Omental fat pad (tissue), 4 donors: Measurements from ENCODE around the gene RAP2A. TPM values are rescaled to one million over a fixed set of nuclear protein-coding genes. Genes with fewer than 3 reads are reported as not detected.

Experiments used
- ATAC-seq: fragments of 150-250 bp; one replicate; pipeline ENCODE4 v1.9.1; 2016; ENCODE audit warnings: mild to moderate bottlenecking, moderate library complexity; ENCODE audit not compliant: low FRiP score
- DNase-seq: peaks from one replicate; pipeline ENCODE4 v3.0.0-alpha.2; 2019; ENCODE audit warnings: low spot score
- total RNA-seq, 4 donors: library from RNA; depleted of rRNA; stranded (reverse); fragments of >200 nt; gene quantifications; one replicate each; pipeline ENCODE4 v1.1.0, GENCODE V29; 2016
- TF ChIP-seq, protein P1 (sequence below), 3 donors: fragments of 450-650 bp; IDR thresholded peaks; one replicate each; pipeline ENCODE4 v1.5.1; 2016 to 2017; ENCODE audit warnings: antibody characterized with exemption in 3 of 3, mild to moderate bottlenecking in 3 of 3, moderate library complexity in 2 of 3

Gene RAP2A
- total RNA-seq, 4 donors from 2014 or later = 18.2 to 42.9 (median 29.6) TPM

DNA sequence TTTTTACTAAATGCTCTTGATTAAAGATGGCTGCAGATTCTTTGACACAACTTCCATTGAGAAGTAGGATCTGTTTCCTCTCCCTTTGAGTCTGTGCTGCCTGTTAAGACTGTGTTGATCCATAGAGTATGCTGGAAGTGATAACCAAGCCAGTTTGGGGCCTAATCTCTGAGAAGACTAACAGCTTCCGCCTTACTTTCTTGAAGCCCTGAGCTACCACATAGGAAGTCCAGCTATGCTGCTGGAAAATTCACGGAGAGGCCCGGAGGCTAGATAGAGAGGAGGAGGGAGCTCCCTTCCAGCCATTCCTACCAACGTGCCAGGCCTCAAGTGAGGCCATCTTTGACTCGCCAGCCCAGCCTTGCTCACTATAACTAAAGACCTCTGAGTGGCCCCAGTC lies 12.5 kb downstream of the RAP2A start:
- DNase-seq (no peak), ATAC-seq (no peak)
- TF ChIP-seq, protein P1, sequence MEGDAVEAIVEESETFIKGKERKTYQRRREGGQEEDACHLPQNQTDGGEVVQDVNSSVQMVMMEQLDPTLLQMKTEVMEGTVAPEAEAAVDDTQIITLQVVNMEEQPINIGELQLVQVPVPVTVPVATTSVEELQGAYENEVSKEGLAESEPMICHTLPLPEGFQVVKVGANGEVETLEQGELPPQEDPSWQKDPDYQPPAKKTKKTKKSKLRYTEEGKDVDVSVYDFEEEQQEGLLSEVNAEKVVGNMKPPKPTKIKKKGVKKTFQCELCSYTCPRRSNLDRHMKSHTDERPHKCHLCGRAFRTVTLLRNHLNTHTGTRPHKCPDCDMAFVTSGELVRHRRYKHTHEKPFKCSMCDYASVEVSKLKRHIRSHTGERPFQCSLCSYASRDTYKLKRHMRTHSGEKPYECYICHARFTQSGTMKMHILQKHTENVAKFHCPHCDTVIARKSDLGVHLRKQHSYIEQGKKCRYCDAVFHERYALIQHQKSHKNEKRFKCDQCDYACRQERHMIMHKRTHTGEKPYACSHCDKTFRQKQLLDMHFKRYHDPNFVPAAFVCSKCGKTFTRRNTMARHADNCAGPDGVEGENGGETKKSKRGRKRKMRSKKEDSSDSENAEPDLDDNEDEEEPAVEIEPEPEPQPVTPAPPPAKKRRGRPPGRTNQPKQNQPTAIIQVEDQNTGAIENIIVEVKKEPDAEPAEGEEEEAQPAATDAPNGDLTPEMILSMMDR (IDR thresholded peaks at IDR 0.05) = no peak

DNA sequence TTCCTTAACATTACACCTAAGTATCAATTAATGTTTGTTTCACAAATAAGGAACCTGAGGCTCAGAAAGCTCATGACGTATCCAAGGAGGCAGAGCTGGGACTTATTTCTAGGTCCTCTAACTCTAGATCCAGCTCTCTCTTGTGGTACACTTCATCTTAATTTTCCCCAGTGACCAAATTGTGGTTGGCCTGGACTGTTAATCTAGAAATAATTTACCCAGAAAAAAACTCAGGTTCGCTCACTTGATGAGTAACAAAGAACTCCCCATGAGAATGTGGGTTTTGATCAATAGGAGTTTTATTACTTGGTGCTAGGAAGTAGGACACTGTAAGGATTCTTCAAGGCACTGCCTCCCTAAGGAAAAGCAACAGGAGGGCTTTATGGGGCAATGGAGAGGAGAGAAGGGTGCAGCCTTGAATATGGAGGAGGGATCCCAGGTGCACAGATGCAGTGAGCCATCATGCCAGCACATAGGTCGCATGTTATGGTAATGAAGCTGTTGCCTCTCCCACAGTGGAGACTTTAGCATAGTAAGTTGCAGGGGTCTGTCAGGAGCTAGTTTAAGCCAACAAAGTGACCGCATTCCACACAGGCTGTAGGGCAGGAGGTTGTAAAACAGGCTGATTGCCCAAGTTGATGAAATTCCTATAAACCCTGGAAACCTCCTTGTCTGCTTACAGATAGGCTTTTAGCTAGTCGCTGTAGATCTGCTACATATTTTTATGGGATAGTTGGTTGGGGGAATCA lies 14.7 kb downstream of the RAP2A start:
- TF ChIP-seq, protein P1 (IDR thresholded peaks at IDR 0.05) = no peak
- ATAC-seq = no peak

DNA sequence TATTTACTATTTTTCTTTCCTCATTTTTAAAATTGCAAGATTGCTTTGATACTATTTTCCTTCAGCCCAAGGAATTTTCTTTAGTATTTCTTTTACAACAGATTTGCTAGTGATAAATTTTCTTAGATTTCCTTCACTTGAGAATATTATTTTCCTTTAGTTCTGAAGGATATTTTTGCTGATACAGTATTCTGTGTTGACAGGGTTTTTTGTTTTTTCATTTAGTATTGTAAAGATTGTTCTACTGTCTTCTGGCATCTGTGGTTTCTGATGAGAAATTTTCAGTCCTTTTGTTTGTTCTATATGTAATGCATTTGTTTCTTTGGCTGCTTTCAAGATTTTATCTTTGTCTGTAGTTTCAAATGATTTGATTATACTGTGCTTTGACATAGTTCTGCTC lies 20.7 kb downstream of the RAP2A start:
- TF ChIP-seq, protein P1 (IDR thresholded peaks at IDR 0.05) = no peak
- no peak for ATAC-seq
- no peak for DNase-seq

More for the DNA sequence above, 14.7 kb downstream of the RAP2A start:
- no peak for DNase-seq

DNA sequence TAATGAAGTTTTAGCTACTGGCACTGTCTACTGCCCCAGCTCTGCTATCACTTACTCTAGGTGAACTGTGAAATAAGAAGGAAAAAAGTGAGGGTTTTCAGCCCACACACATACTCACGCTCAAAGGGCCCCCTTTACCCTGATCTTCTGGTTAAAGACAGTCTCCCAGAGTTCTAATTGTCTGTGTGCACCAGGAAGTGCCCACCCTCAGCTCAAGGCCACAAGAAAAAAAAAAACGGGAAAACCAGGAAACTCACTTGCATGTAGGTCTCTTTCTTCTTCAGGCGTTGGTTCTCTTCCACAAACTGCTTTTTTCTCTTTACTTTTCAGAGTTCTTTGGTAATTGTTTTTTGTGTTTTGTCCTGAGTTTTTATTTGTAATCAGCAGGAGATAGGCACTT lies 22.1 kb downstream of the RAP2A start:
- TF ChIP-seq, protein P1 (IDR thresholded peaks at IDR 0.05) = no peak
- no peak for ATAC-seq

DNA sequence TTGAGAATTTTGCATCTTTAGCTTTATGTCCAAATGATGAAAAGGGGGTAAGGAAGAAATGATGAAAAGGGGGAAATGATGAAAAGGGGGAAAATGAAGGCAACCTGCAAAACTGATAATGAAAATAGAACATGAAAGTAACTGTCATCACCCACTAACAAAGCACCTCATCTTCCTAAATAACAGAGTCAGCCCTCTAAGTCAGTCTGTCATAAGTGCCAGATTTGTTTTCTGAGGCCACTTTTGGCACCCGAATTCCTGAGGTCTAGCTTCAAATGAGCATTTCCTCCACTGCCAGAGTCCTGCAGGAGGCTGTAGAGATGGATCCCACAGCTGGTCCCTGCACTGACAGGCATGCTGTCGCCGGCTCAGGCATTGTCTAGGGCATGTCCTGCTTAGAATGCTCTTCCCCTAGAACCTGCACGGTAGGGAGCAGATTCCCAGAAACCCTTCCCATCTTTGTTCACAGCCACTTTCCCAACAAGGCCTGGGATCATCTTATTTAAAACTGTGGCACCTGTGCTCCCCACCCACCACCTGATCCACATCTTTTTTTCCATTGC lies 25.3 kb downstream of the RAP2A start:
- TF ChIP-seq, protein P1 (IDR thresholded peaks at IDR 0.05) = no peak
- no peak for DNase-seq
- ATAC-seq = no peak

More for the DNA sequence above, 22.1 kb downstream of the RAP2A start:
- DNase-seq = no peak

DNA sequence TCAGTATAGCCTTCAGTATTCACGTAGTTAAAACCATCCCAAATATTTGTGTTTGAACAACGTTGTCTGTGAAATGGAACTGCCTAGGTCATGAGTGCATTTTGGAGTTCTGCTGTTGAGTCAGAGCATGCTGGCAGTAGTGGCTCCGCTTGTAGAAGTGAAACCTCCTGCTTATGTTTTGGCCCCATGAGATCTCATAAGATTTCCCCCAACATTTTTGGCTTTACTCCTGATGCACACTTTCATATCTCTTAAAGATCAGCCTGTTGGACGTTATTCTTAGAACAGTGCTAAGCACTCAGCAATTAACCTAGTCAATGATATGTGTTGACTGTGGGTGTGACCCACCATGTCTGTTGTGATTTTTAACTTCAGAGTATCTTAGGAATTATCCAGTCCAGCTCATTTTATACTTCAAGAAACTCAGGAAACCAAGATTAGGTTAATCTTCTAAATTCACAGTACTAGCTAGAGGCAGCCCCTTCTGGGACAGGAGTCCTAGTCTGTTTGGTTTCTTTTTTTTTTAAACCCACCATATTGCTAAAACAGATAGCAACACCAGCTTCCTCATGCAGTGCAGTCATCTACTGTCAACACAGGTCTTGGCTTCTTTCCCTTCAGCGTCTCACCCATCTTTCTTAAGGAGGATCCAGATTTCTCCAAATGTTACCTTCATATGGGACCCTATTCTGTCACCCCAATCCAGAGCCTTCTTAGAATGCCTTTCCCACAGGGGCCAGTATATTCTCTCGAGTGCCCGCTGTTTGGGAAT lies 26.2 kb downstream of the RAP2A start:
- DNase-seq = no peak
- TF ChIP-seq, protein P1 (IDR thresholded peaks at IDR 0.05) = no peak
- peak; percentile 62 for ATAC-seq
